ENCODE measurements around the gene RGS5.
"Not testable (repeated sequence)": the region's sequence is repeated elsewhere in the genome, so short reads cannot be mapped to it uniquely, and the experiment has no call there.

The RGS5 gene

DNA sequence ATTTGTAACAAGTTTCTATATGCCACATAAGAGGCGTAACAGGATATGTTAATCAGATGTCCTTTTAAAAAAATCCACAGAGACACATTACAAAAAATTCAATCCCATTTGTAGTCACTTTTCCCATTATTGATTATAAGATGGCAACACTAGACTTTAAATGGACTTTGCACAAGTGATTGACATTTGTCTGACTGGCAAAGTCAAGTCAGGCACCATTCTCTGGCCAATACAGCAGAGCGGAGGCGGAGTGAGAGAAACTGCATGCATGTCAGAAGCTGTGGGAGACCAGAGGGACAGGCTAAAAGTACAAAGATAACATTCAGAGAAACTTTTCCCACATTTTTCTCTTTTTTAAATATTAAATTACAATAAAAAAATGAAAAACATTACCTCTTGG, 28.1 kb upstream of the RGS5 start:
- no peak for DNase-seq
- Histone ChIP-seq H3K27me3 (replicated peaks; ENCODE audit: insufficient read depth, low read length) (no peaks in the 10 kb centered on the region), H4K20me1 (ENCODE audit: insufficient read depth, low read length) (no peaks in the 10 kb centered on the region), H3K79me2 (ENCODE audit: low read length) (no peaks in the 10 kb centered on the region), H3K4me2 (ENCODE audit: low read depth, low read length) (no peak overlapping the region), H3K9ac (ENCODE audit: low read length) (no peak overlapping the region), H3K36me3 (replicated peaks; ENCODE audit: insufficient read depth, low read length) (no peaks in the 10 kb centered on the region), H3K27ac (ENCODE audit: low read length) (no peak overlapping the region), H3K4me1 (ENCODE audit: low read length) (no peaks in the 10 kb centered on the region), H3K9me2 (replicated peaks; ENCODE audit: insufficient read depth, low read length) (no peaks in the 10 kb centered on the region), H3K9me3 (replicated peaks; ENCODE audit: insufficient read depth, low read length) (no peaks in the 10 kb centered on the region), H2AFZ (ENCODE audit: low read length) (no peak overlapping the region), H3K4me3 (ENCODE audit: low read length) (no peak overlapping the region), H3F3A (ENCODE audit: insufficient read depth, low read length) (no peaks in the 10 kb centered on the region)
- TF ChIP-seq CTCF (IDR thresholded peaks at IDR 0.05; ENCODE audit: low read length) (no peak), EZH2 (optimal IDR thresholded peaks at IDR 0.05; ENCODE audit: low read depth, low read length) (no peak), EZH2phosphoT487 (IDR thresholded peaks at IDR 0.05; ENCODE audit: low read length) (no peak)

DNA sequence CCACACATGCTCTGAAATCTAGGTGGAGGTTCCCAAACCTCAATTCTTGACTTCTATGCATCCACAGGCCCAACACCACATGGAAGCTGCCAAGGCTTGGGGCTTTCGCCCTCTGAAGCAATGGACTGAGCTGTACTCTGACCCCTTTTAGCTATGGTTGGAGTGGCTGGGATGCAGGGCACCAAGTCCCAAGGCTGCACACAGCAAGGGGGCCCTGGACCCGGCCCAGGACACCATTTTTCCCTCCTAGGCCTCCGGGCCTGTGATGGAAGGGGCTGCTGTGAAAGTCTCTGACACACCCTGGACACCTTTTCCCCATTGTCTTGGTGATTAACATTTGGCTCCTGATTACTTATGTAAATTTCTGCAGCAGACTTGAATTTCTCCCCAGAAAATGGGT, 25.6 kb upstream of the RGS5 start:
- H2AFZ ChIP-seq (ENCODE audit: low read length); H3K9me3 ChIP-seq (replicated peaks; ENCODE audit: insufficient read depth, low read length); H3K4me1 ChIP-seq (ENCODE audit: low read length); H3K9ac ChIP-seq (ENCODE audit: low read length); H3F3A ChIP-seq (ENCODE audit: insufficient read depth, low read length); H3K27ac ChIP-seq (ENCODE audit: low read length); H4K20me1 ChIP-seq (ENCODE audit: insufficient read depth, low read length); H3K36me3 ChIP-seq (replicated peaks; ENCODE audit: insufficient read depth, low read length); H3K4me2 ChIP-seq (ENCODE audit: low read depth, low read length); H3K4me3 ChIP-seq (ENCODE audit: low read length); H3K27me3 ChIP-seq (replicated peaks; ENCODE audit: insufficient read depth, low read length); DNase-seq; H3K79me2 ChIP-seq (ENCODE audit: low read length); H3K9me2 ChIP-seq (replicated peaks; ENCODE audit: insufficient read depth, low read length): not testable (repeated sequence)

DNA sequence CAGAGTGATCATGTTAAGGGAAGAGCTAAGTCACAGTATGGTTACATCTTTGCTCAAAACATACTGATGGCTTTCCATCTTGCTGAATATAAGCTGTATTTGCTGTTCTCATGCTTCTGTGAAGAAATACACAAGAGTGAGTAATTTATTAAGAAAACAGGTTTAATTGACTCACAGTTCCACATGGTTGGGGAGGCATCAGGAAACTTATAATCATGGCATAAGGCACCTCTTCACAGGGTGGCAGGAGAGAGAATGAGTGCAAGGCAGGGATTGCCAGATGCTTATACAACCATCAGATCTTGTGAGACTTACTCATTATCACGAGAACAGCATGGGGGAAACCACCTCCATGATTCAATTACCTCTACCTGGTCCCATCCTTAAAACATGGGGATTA, 24.4 kb upstream of the RGS5 start:
- TF ChIP-seq CTCF (IDR thresholded peaks at IDR 0.05; ENCODE audit: low read length), result no peak
- Histone ChIP-seq H3K27me3 (replicated peaks; ENCODE audit: insufficient read depth, low read length) (no peaks in the 10 kb centered on the region), H3K4me3 (ENCODE audit: low read length) (no peak overlapping the region), H3K4me2 (ENCODE audit: low read depth, low read length) (no peak overlapping the region), H3K4me1 (ENCODE audit: low read length) (no peaks in the 10 kb centered on the region), H3K9me2 (replicated peaks; ENCODE audit: insufficient read depth, low read length) (no peaks in the 10 kb centered on the region), H3K9ac (ENCODE audit: low read length) (no peak overlapping the region), H3K9me3 (replicated peaks; ENCODE audit: insufficient read depth, low read length) (no peaks in the 10 kb centered on the region), H3K27ac (ENCODE audit: low read length) (no peak overlapping the region), H2AFZ (ENCODE audit: low read length) (no peak overlapping the region), H3K36me3 (replicated peaks; ENCODE audit: insufficient read depth, low read length) (no peaks in the 10 kb centered on the region), H3F3A (ENCODE audit: insufficient read depth, low read length) (no peaks in the 10 kb centered on the region), H3K79me2 (ENCODE audit: low read length) (no peaks in the 10 kb centered on the region), H4K20me1 (ENCODE audit: insufficient read depth, low read length) (no peaks in the 10 kb centered on the region)
- DNase-seq, result no peak

DNA sequence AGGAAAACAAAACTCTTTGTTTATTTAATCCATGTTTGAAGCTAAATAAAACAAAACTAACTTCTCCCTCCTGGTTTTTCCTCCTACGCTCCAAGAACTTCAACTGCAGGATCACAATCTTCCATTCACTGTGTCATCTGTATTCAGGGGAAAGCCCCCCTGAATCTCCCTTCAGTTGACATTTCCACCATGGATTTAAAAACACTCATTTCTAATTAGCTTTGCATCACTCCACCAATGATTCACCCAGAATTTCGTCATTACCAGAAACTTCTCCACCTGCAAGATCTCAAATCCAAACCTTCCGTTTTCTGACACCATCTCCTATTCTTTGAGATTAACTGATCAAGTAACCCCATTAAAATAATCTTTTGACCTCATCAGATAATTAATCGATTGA, 10.9 kb upstream of the RGS5 start:
- Histone ChIP-seq H3K27ac (ENCODE audit: low read length) (no peak overlapping the region), H3K4me3 (ENCODE audit: low read length) (no peak overlapping the region), H3F3A (ENCODE audit: insufficient read depth, low read length) (no peaks in the 10 kb centered on the region), H2AFZ (ENCODE audit: low read length) (no peak overlapping the region), H3K79me2 (ENCODE audit: low read length) (no peaks in the 10 kb centered on the region), H3K9me2 (replicated peaks; ENCODE audit: insufficient read depth, low read length) (no peaks in the 10 kb centered on the region), H3K27me3 (replicated peaks; ENCODE audit: insufficient read depth, low read length) (no peaks in the 10 kb centered on the region), H3K4me1 (ENCODE audit: low read length) (no peaks in the 10 kb centered on the region), H3K4me2 (ENCODE audit: low read depth, low read length) (no peak overlapping the region), H3K36me3 (replicated peaks; ENCODE audit: insufficient read depth, low read length) (no peaks in the 10 kb centered on the region), H3K9me3 (replicated peaks; ENCODE audit: insufficient read depth, low read length) (no peaks in the 10 kb centered on the region), H3K9ac (ENCODE audit: low read length) (no peak overlapping the region), H4K20me1 (ENCODE audit: insufficient read depth, low read length) (no peaks in the 10 kb centered on the region)
- no peak for DNase-seq
- TF ChIP-seq CTCF (IDR thresholded peaks at IDR 0.05; ENCODE audit: low read length) (no peak), EZH2 (optimal IDR thresholded peaks at IDR 0.05; ENCODE audit: low read depth, low read length) (no peak), EZH2phosphoT487 (IDR thresholded peaks at IDR 0.05; ENCODE audit: low read length) (no peak)
